ENCODE data around the gene GBA2.

Gene GBA2

GRCh38 chr9:35763803-35764202 is 14.8 kb upstream of the GBA2 start:
- no peak for DNase-seq

- DNase-seq: no peak
These were observed 14.2 kb upstream of the GBA2 start for GRCh38 chr9:35763181-35763580.

- no peak for DNase-seq
These were observed 11.6 kb upstream of the GBA2 start for GRCh38 chr9:35760651-35761050.

GRCh38 chr9:35759795-35760194 is 10.8 kb upstream of the GBA2 start:
- DNase-seq: no peak

GRCh38 chr9:35758475-35759050 is 9.5 kb upstream of the GBA2 start:
- DNase-seq: no peak

GRCh38 chr9:35757892-35758275 is 8.9 kb upstream of the GBA2 start:
- no peak for DNase-seq

- DNase-seq: peak; percentile 31
These were observed 8.3 kb upstream of the GBA2 start for GRCh38 chr9:35757226-35757891.

GRCh38 chr9:35756275-35757225 is 7.5 kb upstream of the GBA2 start:
- DNase-seq: peak; percentile 42

GRCh38 chr9:35755071-35755470 is 6.0 kb upstream of the GBA2 start:
- DNase-seq: no peak

- no peak for DNase-seq
These were observed 5.2 kb upstream of the GBA2 start, which contains the start of gene MSMP for GRCh38 chr9:35754264-35754663. MSMP (minus strand) TSS chr9:35754276; CDS start chr9:35754129, 147 bp downstream.

GRCh38 chr9:35753466-35753865 is 4.4 kb upstream of the GBA2 start:
- DNase-seq: no peak

GRCh38 chr9:35750256-35750531 is 1.2 kb upstream of the GBA2 start:
- no peak for DNase-seq

- DNase-seq: peak; percentile 21
These were observed 657 bp upstream of the GBA2 start for GRCh38 chr9:35749515-35750255.

- no peak for DNase-seq
These were observed 678 bp downstream of the GBA2 start for GRCh38 chr9:35748242-35748857.

- DNase-seq: no peak
These were observed 2.4 kb downstream of the GBA2 start for GRCh38 chr9:35746583-35746982.

- DNase-seq: no peak
These were observed 3.5 kb downstream of the GBA2 start for GRCh38 chr9:35745569-35745968.

GRCh38 chr9:35743880-35744518 is 5.0 kb downstream of the GBA2 start:
- no peak for DNase-seq

- no peak for DNase-seq
These were observed 5.6 kb downstream of the GBA2 start for GRCh38 chr9:35743452-35743851.

- DNase-seq: no peak
These were observed 7.3 kb downstream of the GBA2 start for GRCh38 chr9:35741740-35742139.

- no peak for DNase-seq
These were observed 8.8 kb downstream of the GBA2 start for GRCh38 chr9:35740243-35740642.

GRCh38 chr9:35738924-35739323 is 10.1 kb downstream of the GBA2 start:
- DNase-seq: no peak

- DNase-seq: no peak
These were observed 10.8 kb downstream of the GBA2 start for GRCh38 chr9:35738186-35738585.
